SU-DHL-6 (cell line): Measurements from ENCODE around the gene ITPRIP.

Experiments used
- CTCF ChIP-seq: fragments of 200-600 bp; sonication (generic); IDR thresholded peaks from one replicate; pipeline ENCODE4 v1.5.1; 2017; ENCODE audit warnings: antibody characterized with exemption, mild to moderate bottlenecking, low read length, moderate library complexity; ENCODE audit not compliant: insufficient read depth, poor library complexity, severe bottlenecking
- EZH2phosphoT487 ChIP-seq: fragments of 200-600 bp; sonication (generic), shearing (Covaris generic); conservative IDR thresholded peaks from 2 replicates; pipeline ENCODE4 v1.6.1; 2018; ENCODE audit warnings: mild to moderate bottlenecking, antibody characterized with exemption, low read length, moderate library complexity, mixed read lengths

- TF ChIP-seq CTCF (peak; percentile 27), EZH2phosphoT487 (no peak)
Observed at GRCh38 chr10:104337985-104338735, at the start of gene ITPRIP.
